Smooth muscle cell (in vitro differentiated cells): ENCODE measurements around the gene FOXRED2. TPM values are rescaled to one million over a fixed set of nuclear protein-coding genes. Genes with fewer than 3 reads are reported as not detected.

Source experiments
- DNase-seq: peaks from one replicate; lab custom pipeline; 2025; ENCODE audit not compliant: unreplicated experiment; lab: John Stamatoyannopoulos, UW
- H2AFZ ChIP-seq: fragments of 200-600 bp; sonication (generic); 2 replicates; pipeline ENCODE4 v1.6.0; 2016; ENCODE audit warnings: antibody characterized with exemption, low read depth, mild to moderate bottlenecking
- H3F3A ChIP-seq: fragments of 200-600 bp; sonication (generic); 2 replicates; pipeline ENCODE4 v1.6.0; 2017; ENCODE audit warnings: antibody characterized with exemption, low read depth
- H3K27ac ChIP-seq: fragments of 200-600 bp; sonication (generic); 2 replicates; pipeline ENCODE4 v1.5.1; 2016; ENCODE audit warnings: low read depth, mild to moderate bottlenecking
- H3K27me3 ChIP-seq: fragments of 200-600 bp; sonication (generic); 2 replicates; pipeline ENCODE4 v1.6.1; 2016; ENCODE audit warnings: low read depth, mild to moderate bottlenecking
- H3K36me3 ChIP-seq: fragments of 200-600 bp; sonication (generic); 2 replicates; pipeline ENCODE4 v1.5.1; 2016; ENCODE audit warnings: low read depth
- H3K4me1 ChIP-seq: fragments of 200-600 bp; sonication (generic); 2 replicates; pipeline ENCODE4 v1.5.1; 2016; ENCODE audit warnings: low read depth
- H3K4me2 ChIP-seq: fragments of 200-600 bp; sonication (generic); 2 replicates; pipeline ENCODE4 v1.6.0; 2016; ENCODE audit warnings: mild to moderate bottlenecking
- H3K4me3 ChIP-seq: fragments of 200-600 bp; sonication (generic); 2 replicates; pipeline ENCODE4 v1.5.1; 2016; ENCODE audit warnings: mild to moderate bottlenecking
- H3K79me2 ChIP-seq: fragments of 200-600 bp; sonication (generic); 2 replicates; pipeline ENCODE4 v1.6.0; 2016; ENCODE audit warnings: low read depth, mild to moderate bottlenecking
- H3K9ac ChIP-seq: fragments of 200-600 bp; sonication (generic); 2 replicates; pipeline ENCODE4 v1.6.0; 2016; ENCODE audit warnings: low read depth
- H3K9me3 ChIP-seq: fragments of 200-600 bp; sonication (generic); replicated peaks from 2 replicates; pipeline ENCODE4 v1.5.1; 2016; ENCODE audit warnings: low read depth
- H4K20me1 ChIP-seq: fragments of 200-600 bp; sonication (generic); 2 replicates; pipeline ENCODE4 v1.6.0; 2016; ENCODE audit warnings: low read depth
- CTCF ChIP-seq: fragments of 200-600 bp; sonication (generic); IDR thresholded peaks from 2 replicates; pipeline ENCODE4 v1.5.1; 2017; ENCODE audit warnings: borderline replicate concordance, mild to moderate bottlenecking, antibody characterized with exemption; ENCODE audit not compliant: insufficient read depth, poor library complexity, severe bottlenecking
- WGBS: methylation state at CpG from one replicate; pipeline ENCODE4 v1.1.7; 2016; ENCODE audit warnings: low lambda C conversion rate; 5-methylcytosine and 5-hydroxymethylcytosine counted together
- polyA plus RNA-seq: library from polyadenylated mRNA; unstranded; fragments of >200 nt; fragmentation: Nextera tagmentation; extraction: Ambion mirVana; gene quantifications from 2 replicates; pipeline ENCODE4 v1.2.1, GENCODE V29; 2016
- total RNA-seq: library from RNA; depleted of rRNA; stranded (reverse); fragments of >200 nt; gene quantifications from 2 replicates; pipeline ENCODE4 v1.2.3, GENCODE V29; 2014

The FOXRED2 gene
- total and polyA plus RNA-seq, 2 experiments from 2014 or later = 3.1 to 4.2 TPM

- peaks cover 5% of the 10 kb centered on the region for H3K36me3 ChIP-seq
- no peak overlapping the region for H3K4me2 ChIP-seq
- peaks cover 7% of the 10 kb centered on the region for H3K4me1 ChIP-seq
- H2AFZ ChIP-seq = no peak overlapping the region
- no peak for DNase-seq
- no peaks in the 10 kb centered on the region for H3K27me3 ChIP-seq
- TF ChIP-seq CTCF = no peak
- no peak overlapping the region for H3K4me3 ChIP-seq
- peaks cover 22% of the 10 kb centered on the region for H3F3A ChIP-seq
- no peaks in the 10 kb centered on the region for H3K9me3 ChIP-seq
- H3K79me2 ChIP-seq = peaks cover 6% of the 10 kb centered on the region
- H3K9ac ChIP-seq = peak overlapping the region; percentile 14
- 74% methylated on average over 14 of the region's 14 CpGs for WGBS
- peak overlapping the region; percentile 77 for H3K27ac ChIP-seq
- H4K20me1 ChIP-seq = no peaks in the 10 kb centered on the region
Measured at GRCh38 chr22:36471341-36471821, 35.5 kb downstream of the FOXRED2 start.

GRCh38 chr22:36470994-36471331 lies 35.9 kb downstream of the FOXRED2 start:
- Histone ChIP-seq H4K20me1 (no peaks in the 10 kb centered on the region), H3K79me2 (peaks cover 6% of the 10 kb centered on the region), H3F3A (peaks cover 22% of the 10 kb centered on the region), H3K27ac (peak overlapping the region; percentile 77), H3K4me1 (peaks cover 7% of the 10 kb centered on the region), H3K4me2 (no peak overlapping the region), H3K4me3 (no peak overlapping the region), H2AFZ (no peak overlapping the region), H3K36me3 (peaks cover 3% of the 10 kb centered on the region), H3K27me3 (no peaks in the 10 kb centered on the region), H3K9me3 (no peaks in the 10 kb centered on the region), H3K9ac (peak overlapping the region; percentile 14)
- no peak for DNase-seq
- 76% methylated on average over 10 of the region's 10 CpGs for WGBS
- no peak for TF ChIP-seq CTCF

- peak overlapping the region; percentile 14 for H3K9ac ChIP-seq
- H2AFZ ChIP-seq = no peak overlapping the region
- no peak overlapping the region for H3K4me3 ChIP-seq
- peaks cover 7% of the 10 kb centered on the region for H3K4me1 ChIP-seq
- H3K4me2 ChIP-seq = peak overlapping the region; percentile 71
- H3K36me3 ChIP-seq = no peaks in the 10 kb centered on the region
- H3K9me3 ChIP-seq = no peaks in the 10 kb centered on the region
- H3K27ac ChIP-seq = peak overlapping the region; percentile 77
- peak; percentile 53 for DNase-seq
- TF ChIP-seq CTCF = peak; percentile 97
- H3K27me3 ChIP-seq = no peaks in the 10 kb centered on the region
- 46% methylated on average over 14 of the region's 14 CpGs for WGBS
- peaks cover 22% of the 10 kb centered on the region for H3F3A ChIP-seq
- H4K20me1 ChIP-seq = no peaks in the 10 kb centered on the region
- peaks cover 6% of the 10 kb centered on the region for H3K79me2 ChIP-seq
Measured at GRCh38 chr22:36470162-36470993, 36.5 kb downstream of the FOXRED2 start.
